ENCODE measurements around the gene PLEKHA7. TPM values are rescaled to one million over a fixed set of nuclear protein-coding genes. Genes with fewer than 3 reads are reported as not detected.
A peak's percentile ranks its signal among the peaks of the same experiment; 100 is the strongest.

The PLEKHA7 gene
- total and polyA plus RNA-seq, 5 donors: 16.2 to 44.6 (median 33.8) TPM

DNA sequence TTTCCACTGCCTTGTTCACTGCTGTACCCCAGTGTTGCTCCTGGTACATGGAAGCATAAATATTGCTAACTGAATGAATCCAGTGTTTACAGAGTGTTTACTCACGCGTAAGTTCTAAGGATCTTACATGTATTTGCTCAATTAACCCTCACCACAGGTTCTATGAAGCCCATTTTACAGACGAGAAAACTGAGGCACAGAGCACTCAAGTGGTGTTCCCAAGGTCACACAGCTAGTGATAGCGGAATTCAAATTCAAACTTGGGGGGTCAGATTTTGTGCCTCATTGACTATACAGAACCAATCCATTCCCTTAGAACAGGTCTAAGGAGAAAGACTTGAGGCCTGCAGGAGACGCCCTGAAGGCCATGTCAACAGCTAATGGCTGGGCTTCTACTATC lies 72.3 kb downstream of the PLEKHA7 start:
- ATAC-seq (no peak), DNase-seq (no peak)
- peak overlapping the region; percentile 25 for H3K27ac ChIP-seq (ENCODE audit: low read length)
- no peak overlapping the region for H3K4me3 ChIP-seq (ENCODE audit: low read length)
- intact Hi-C loops (cut with DNase I): loop anchor here in 1 of 4 donors (10.0 kb wide), 2 partner anchors 73 to 157 kb away; partner anchors contain the start of gene PLEKHA7
- no peaks in the 10 kb centered on the region for H3K4me1 ChIP-seq (ENCODE audit: control insufficient read depth, insufficient read depth, low read length)
- 70% methylated on average over 5 of the region's 5 CpGs for WGBS
- no peaks in the 10 kb centered on the region for H3K27me3 ChIP-seq (ENCODE audit: control insufficient read depth, insufficient read depth)
- no peaks in the 10 kb centered on the region for H3K9me3 ChIP-seq (ENCODE audit: control insufficient read depth, low read length)

DNA sequence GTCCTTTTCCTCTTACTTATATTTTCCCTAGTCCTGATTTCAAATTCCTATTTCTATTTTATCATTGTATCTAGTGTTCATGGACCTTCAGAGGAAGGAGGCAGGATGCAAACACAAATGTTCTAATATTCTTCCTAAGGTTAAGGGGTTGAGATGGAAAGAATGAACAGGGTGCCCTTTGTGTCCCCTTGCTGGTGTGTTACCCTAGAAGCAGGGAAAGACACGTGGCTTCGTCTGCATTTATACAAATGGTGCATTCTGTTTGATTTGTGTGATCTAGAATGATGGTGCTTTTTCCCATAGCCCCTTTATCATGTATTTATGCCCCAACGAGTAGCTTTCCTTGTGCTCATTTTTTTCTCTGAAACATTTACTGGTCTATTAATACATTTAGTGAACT lies 76.2 kb downstream of the PLEKHA7 start:
- 63% methylated on average over 3 of the region's 3 CpGs for WGBS
- Histone ChIP-seq H3K9me3 (ENCODE audit: control insufficient read depth, low read length) (no peaks in the 10 kb centered on the region), H3K27me3 (ENCODE audit: control insufficient read depth, insufficient read depth) (no peaks in the 10 kb centered on the region), H3K4me1 (ENCODE audit: control insufficient read depth, insufficient read depth, low read length) (peaks cover 2% of the 10 kb centered on the region), H3K27ac (ENCODE audit: low read length) (no peak overlapping the region), H3K4me3 (ENCODE audit: low read length) (no peak overlapping the region)
- intact Hi-C loops (cut with DNase I): loop anchor here in 1 of 4 donors (10.0 kb wide), 1 partner anchor 153 kb away; no protein-coding TSS in a partner anchor
- DNase-seq: no peak
- ATAC-seq: no peak

- no peak for DNase-seq
- no peak overlapping the region for H3K4me3 ChIP-seq (ENCODE audit: low read length)
- 57% methylated on average over 1 of the region's 1 CpG for WGBS
Observed at GRCh38 chr11:16936643-16937042, 77.6 kb downstream of the PLEKHA7 start.

DNA sequence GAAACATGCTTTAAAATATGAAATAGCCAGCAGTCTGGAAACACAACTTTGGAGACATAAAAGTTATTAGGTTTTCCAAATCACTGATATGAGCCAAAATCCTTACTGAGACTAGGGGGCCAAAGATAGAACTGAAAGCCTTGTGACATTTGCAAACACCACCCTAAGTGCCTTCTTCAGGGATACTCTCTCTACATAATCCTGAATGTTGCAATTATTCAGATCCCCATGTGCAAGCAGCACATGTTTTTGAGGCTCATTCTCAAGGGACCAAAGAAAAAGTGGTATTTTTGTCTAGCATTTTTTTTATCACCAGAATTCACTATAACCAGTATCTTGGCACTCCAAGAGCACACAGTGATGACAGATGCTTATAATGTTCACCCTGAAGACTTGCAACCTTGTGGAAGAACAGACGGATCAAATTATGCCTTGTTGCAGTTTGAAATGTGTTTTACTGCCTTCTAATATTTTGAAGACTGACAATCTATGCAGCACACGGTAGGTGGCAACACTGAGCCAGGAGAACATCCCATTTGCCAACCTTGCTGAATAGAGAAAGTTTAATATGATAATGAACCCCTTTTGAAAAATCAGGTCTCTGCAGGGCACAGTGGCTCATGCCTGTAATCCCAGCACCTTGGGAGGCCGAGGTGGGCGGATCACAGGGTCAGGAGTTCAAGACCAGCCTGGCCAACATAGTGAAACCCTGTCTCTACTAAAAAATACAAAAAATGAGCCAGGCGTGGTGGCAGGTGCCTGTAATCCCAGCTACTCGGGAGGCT lies 78.5 kb downstream of the PLEKHA7 start:
- H3K9me3 ChIP-seq (ENCODE audit: control insufficient read depth, low read length): no peaks in the 10 kb centered on the region
- intact Hi-C loops (cut with DNase I): loop anchor here in 1 of 4 donors (10.0 kb wide), 1 partner anchor 151 kb away; no protein-coding TSS in a partner anchor
- no peak overlapping the region for H3K27ac ChIP-seq (ENCODE audit: low read length)
- WGBS: 29% methylated on average over 6 of the region's 6 CpGs
- no peak overlapping the region for H3K4me3 ChIP-seq (ENCODE audit: low read length)
- no peaks in the 10 kb centered on the region for H3K27me3 ChIP-seq (ENCODE audit: control insufficient read depth, insufficient read depth)
- DNase-seq (no peak), ATAC-seq (peak; percentile 12 to 38)
- peaks cover 2% of the 10 kb centered on the region for H3K4me1 ChIP-seq (ENCODE audit: control insufficient read depth, insufficient read depth, low read length)

More at GRCh38 chr11:16936643-16937042, 77.6 kb downstream of the PLEKHA7 start:
- Histone ChIP-seq H3K27ac (ENCODE audit: low read length) (peak overlapping the region; percentile 8), H3K9me3 (ENCODE audit: control insufficient read depth, low read length) (no peaks in the 10 kb centered on the region), H3K27me3 (ENCODE audit: control insufficient read depth, insufficient read depth) (no peaks in the 10 kb centered on the region), H3K4me1 (ENCODE audit: control insufficient read depth, insufficient read depth, low read length) (peaks cover 2% of the 10 kb centered on the region)
- intact Hi-C loops (cut with DNase I): loop anchor here in 1 of 4 donors (10.0 kb wide), 1 partner anchor 152 kb away; no protein-coding TSS in a partner anchor
- ATAC-seq: peak; percentile 65 to 67

DNA sequence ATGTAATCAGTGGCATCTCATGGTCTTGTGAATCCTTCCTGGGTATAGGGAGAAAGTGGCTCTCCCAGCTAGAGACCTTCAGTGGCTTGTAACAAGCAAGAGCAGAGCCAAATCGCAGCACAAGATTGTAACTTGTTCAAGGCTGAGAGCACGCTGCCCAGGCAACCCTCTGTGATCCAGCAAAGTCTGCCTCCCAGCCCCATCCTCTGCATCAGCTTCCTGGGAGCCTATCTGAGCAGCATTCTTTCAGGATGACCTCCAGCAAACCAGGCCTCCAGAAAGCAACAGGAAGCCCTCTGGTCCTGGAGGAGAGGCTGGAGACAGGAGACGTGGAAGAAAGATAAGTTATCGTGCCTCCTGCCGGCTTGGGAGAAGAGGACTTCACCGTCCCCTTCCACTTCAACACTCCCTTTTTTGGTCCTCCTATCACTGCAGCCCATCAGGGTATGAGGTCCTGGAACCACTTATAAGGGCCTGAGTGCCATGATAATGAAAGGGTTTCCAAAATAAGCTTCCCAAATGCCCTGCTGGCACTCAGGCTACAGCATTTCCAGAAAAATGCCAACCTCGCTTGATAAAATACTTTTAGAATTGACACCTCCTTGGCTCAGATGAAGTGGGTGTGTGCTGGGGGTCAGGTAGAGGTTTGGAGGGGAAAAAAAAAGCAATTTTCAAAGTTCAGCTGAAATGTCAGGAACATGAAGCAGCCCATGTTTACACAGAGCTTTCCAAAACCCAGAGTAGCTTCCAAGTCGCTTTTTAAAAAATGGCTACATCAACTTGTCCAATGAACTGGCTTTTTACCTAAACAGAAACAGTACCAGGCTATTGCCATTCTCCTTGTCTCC lies 80.2 kb downstream of the PLEKHA7 start:
- peak; percentile 31 to 72 (median 64) for DNase-seq
- Histone ChIP-seq H3K27ac (ENCODE audit: low read length) (peak overlapping the region; percentile 77), H3K27me3 (ENCODE audit: control insufficient read depth, insufficient read depth) (no peaks in the 10 kb centered on the region), H3K9me3 (ENCODE audit: control insufficient read depth, low read length) (no peaks in the 10 kb centered on the region), H3K4me1 (ENCODE audit: control insufficient read depth, insufficient read depth, low read length) (peaks cover 2% of the 10 kb centered on the region), H3K4me3 (ENCODE audit: low read length) (no peak overlapping the region)
- WGBS: 32% methylated on average over 8 of the region's 8 CpGs
- intact Hi-C loops (cut with DNase I): loop anchor here in 1 of 4 donors (10.0 kb wide), 1 partner anchor 149 kb away; no protein-coding TSS in a partner anchor
- ATAC-seq: peak; percentile 79 to 84

DNA sequence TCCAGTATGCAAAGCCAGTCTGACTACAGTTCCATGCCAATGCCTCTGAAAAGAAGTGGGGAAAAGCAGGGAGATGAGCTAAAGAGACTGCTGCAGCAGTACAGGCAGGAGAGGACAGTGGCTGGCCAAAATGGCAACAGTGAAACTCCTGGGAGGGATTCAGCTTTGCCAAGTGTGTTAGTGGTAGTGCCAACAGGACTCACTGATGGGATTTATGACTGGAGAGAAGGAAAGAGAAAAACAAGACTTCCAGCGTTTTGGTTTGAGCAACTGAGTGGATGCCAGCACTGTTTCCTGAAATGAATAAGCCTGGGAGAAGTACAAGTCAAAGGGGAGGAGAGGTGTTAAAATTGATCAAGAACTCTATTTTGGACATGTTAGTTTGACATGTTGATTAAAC lies 80.9 kb downstream of the PLEKHA7 start:
- DNase-seq: no peak
- peak in 1 of 2 donors; percentile 28 for ATAC-seq
- intact Hi-C loops (cut with DNase I): loop anchor here in 1 of 4 donors (10.0 kb wide), 1 partner anchor 148 kb away; no protein-coding TSS in a partner anchor
- 13% methylated on average over 1 of the region's 1 CpG for WGBS
- H3K9me3 ChIP-seq (ENCODE audit: control insufficient read depth, low read length): no peaks in the 10 kb centered on the region
- H3K4me1 ChIP-seq (ENCODE audit: control insufficient read depth, insufficient read depth, low read length): peaks cover 2% of the 10 kb centered on the region
- H3K4me3 ChIP-seq (ENCODE audit: low read length): no peak overlapping the region
- H3K27ac ChIP-seq (ENCODE audit: low read length): peak overlapping the region; percentile 77
- no peaks in the 10 kb centered on the region for H3K27me3 ChIP-seq (ENCODE audit: control insufficient read depth, insufficient read depth)

GRCh38 chr11:16928044-16928443 lies 86.2 kb downstream of the PLEKHA7 start:
- no peaks in the 10 kb centered on the region for H3K27me3 ChIP-seq (ENCODE audit: control insufficient read depth, insufficient read depth)
- no peak overlapping the region for H3K27ac ChIP-seq (ENCODE audit: low read length)
- ATAC-seq (no peak), DNase-seq (no peak)
- H3K4me3 ChIP-seq (ENCODE audit: low read length): no peak overlapping the region
- peaks cover 5% of the 10 kb centered on the region for H3K4me1 ChIP-seq (ENCODE audit: control insufficient read depth, insufficient read depth, low read length)
- intact Hi-C loops (cut with DNase I): no loop called here
- 93% methylated on average over 4 of the region's 4 CpGs for WGBS
- no peaks in the 10 kb centered on the region for H3K9me3 ChIP-seq (ENCODE audit: control insufficient read depth, low read length)

DNA sequence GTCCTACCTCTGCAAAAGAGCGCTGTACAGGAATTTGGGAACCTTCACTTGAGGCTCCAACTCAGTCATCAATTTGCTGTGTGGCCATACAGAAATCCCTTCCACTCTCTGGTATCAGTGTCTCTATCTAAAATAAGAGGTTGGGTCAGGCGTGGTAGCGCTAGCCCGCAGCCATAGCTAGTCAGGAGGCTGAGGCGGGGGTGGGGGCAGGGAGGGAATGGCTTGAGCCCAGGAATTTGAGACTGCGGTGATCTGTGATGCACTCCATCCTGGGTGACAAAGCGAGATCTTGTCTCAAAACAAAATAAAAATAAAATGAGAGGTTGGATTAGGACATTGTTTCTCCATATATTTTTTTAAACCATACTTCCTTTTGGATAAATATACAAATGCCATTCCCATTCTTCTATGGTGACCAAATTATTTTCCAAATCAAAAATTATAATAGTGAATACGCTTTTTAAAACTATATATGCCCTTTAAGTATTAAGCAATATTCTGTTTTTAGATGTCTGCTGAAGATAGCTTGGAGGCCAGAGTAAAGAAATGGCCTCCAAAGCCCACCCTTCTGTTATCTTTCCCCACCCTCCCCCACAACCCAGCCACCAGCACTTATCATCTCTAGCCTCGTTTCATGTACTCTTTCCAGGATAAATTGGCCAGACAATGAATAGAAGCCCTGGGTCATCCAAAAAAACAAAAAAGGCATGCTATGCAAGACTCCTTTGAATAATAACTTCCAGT lies 87.2 kb downstream of the PLEKHA7 start:
- WGBS: 52% methylated on average over 9 of the region's 9 CpGs
- H3K9me3 ChIP-seq (ENCODE audit: control insufficient read depth, low read length): no peaks in the 10 kb centered on the region
- H3K4me3 ChIP-seq (ENCODE audit: low read length): no peak overlapping the region
- intact Hi-C loops (cut with DNase I): no loop called here
- DNase-seq (no peak), ATAC-seq (no peak)
- no peaks in the 10 kb centered on the region for H3K27me3 ChIP-seq (ENCODE audit: control insufficient read depth, insufficient read depth)
- peaks cover 5% of the 10 kb centered on the region for H3K4me1 ChIP-seq (ENCODE audit: control insufficient read depth, insufficient read depth, low read length)
- no peak overlapping the region for H3K27ac ChIP-seq (ENCODE audit: low read length)

- WGBS: under 1% methylated on average over 52 of the region's 52 CpGs
- no peaks in the 10 kb centered on the region for H3K27me3 ChIP-seq (ENCODE audit: control insufficient read depth, insufficient read depth)
- ATAC-seq: peak; percentile 72 to 81
- peak; percentile 42 to 80 (median 76) for DNase-seq
- H3K27ac ChIP-seq (ENCODE audit: low read length): peak overlapping the region; percentile 24
- peaks cover 5% of the 10 kb centered on the region for H3K4me1 ChIP-seq (ENCODE audit: control insufficient read depth, insufficient read depth, low read length)
- no peaks in the 10 kb centered on the region for H3K9me3 ChIP-seq (ENCODE audit: control insufficient read depth, low read length)
- intact Hi-C loops (cut with DNase I): no loop called here
- peak overlapping the region; percentile 21 for H3K4me3 ChIP-seq (ENCODE audit: low read length)
Observed at GRCh38 chr11:16925561-16926065, 88.6 kb downstream of the PLEKHA7 start.

DNA sequence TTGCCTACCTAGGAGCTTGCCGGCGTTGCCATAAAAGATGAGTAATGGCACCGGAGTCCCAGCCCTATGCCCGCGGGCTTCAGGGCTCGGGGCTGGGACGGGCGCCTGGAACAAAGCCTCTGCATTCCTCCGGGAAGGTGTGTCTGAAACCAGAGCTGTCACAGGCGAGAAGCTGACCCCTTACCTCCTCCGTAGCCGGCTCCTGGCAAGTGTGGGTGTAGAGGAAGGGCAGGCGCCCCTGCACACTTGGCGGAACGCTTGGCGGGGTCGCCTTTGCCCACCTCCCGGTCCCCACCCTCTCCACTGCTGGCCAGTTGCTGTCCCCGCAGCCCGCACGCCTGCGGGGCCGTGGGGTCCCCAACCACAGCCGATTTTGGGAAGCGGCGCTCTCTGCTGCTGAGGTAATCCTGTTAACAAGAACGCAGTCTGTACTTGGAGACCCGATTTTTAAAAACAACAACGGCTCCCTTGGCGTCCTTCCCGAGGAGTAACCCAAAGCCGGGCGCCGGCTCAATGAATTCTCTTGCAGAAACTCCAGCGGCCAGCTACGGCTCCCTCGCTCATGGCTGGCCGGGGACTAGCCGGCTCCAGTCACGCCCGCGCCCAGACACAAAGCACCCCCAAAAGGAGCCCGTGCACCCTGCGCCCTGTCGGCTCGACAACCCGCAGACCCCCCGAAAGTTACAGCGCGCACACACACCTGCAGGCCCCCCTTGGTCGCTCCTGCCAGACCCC lies 89.2 kb downstream of the PLEKHA7 start:
- Histone ChIP-seq H3K27me3 (ENCODE audit: control insufficient read depth, insufficient read depth) (no peaks in the 10 kb centered on the region), H3K9me3 (ENCODE audit: control insufficient read depth, low read length) (no peaks in the 10 kb centered on the region), H3K4me1 (ENCODE audit: control insufficient read depth, insufficient read depth, low read length) (peaks cover 5% of the 10 kb centered on the region), H3K27ac (ENCODE audit: low read length) (peak overlapping the region; percentile 4), H3K4me3 (ENCODE audit: low read length) (peak overlapping the region; percentile 21)
- peak; percentile 59 to 63 for ATAC-seq
- DNase-seq: peak; percentile 65 to 90 (median 81)
- intact Hi-C loops (cut with DNase I): no loop called here
- 2% methylated on average over 51 of the region's 51 CpGs for WGBS

Data from right cardiac atrium (tissue), 5 donors.